Osteocyte (in vitro differentiated cells): ENCODE measurements around the gene TRIM2. TPM values are rescaled to one million over a fixed set of nuclear protein-coding genes. Genes with fewer than 3 reads are reported as not detected.

Experiments used
- DNase-seq: peaks from one replicate; pipeline ENCODE4 v3.0.0; 2021; ENCODE audit warnings: mixed read lengths; ENCODE audit not compliant: unreplicated experiment; ENCODE audit errors: extremely low spot score
- H3K27ac Mint-ChIP-seq: one replicate; pipeline ENCODE4 v1.8.0; 2021; ENCODE audit warnings: mild to moderate bottlenecking, mixed read lengths; ENCODE audit not compliant: unreplicated experiment
- H3K27me3 Mint-ChIP-seq: one replicate; pipeline ENCODE4 v1.8.0; 2021; ENCODE audit warnings: mixed read lengths; ENCODE audit not compliant: unreplicated experiment
- H3K36me3 Mint-ChIP-seq: one replicate; pipeline ENCODE4 v1.8.0; 2021; ENCODE audit warnings: mixed read lengths; ENCODE audit not compliant: unreplicated experiment
- H3K4me1 Mint-ChIP-seq: one replicate; pipeline ENCODE4 v1.8.0; 2021; ENCODE audit warnings: mixed read lengths; ENCODE audit not compliant: unreplicated experiment
- H3K4me3 Mint-ChIP-seq: one replicate; pipeline ENCODE4 v1.8.0; 2021; ENCODE audit warnings: mild to moderate bottlenecking, moderate library complexity, mixed read lengths; ENCODE audit not compliant: unreplicated experiment
- H3K9me3 Mint-ChIP-seq: one replicate; pipeline ENCODE4 v1.8.0; 2021; ENCODE audit warnings: mixed read lengths; ENCODE audit not compliant: unreplicated experiment
- CTCF ChIP-seq: fragments of 200-600 bp; sonication (generic); IDR thresholded peaks from 2 replicates; pipeline ENCODE4 v1.5.0; 2021; ENCODE audit warnings: antibody characterized with exemption, mild to moderate bottlenecking, moderate library complexity
- total RNA-seq: library from RNA; stranded (reverse); gene quantifications from 2 replicates; pipeline ENCODE4 v1.2.1, GENCODE V29; 2021

TRIM2 gene
- total RNA-seq, 1 donor from 2014 or later = 34.0 TPM

- peak; percentile 87 for DNase-seq
- Mint-ChIP-seq H3K4me1 (peaks cover 42% of the 10 kb centered on the region), H3K4me3 (peak overlapping the region; percentile 94), H3K9me3 (no peaks in the 10 kb centered on the region), H3K27me3 (no peaks in the 10 kb centered on the region), H3K36me3 (peaks cover 15% of the 10 kb centered on the region), H3K27ac (peak overlapping the region; percentile 99)
- TF ChIP-seq CTCF = no peak
Measured at GRCh38 chr4:153222707-153223426, 18.6 kb downstream of the TRIM2 start.

- no peak for TF ChIP-seq CTCF
- H3K9me3 Mint-ChIP-seq = no peaks in the 10 kb centered on the region
- no peak for DNase-seq
- H3K4me1 Mint-ChIP-seq = peaks cover 47% of the 10 kb centered on the region
- H3K36me3 Mint-ChIP-seq = peaks cover 15% of the 10 kb centered on the region
- H3K4me3 Mint-ChIP-seq = peak overlapping the region; percentile 94
- H3K27me3 Mint-ChIP-seq = no peaks in the 10 kb centered on the region
- H3K27ac Mint-ChIP-seq = peak overlapping the region; percentile 99
Measured at GRCh38 chr4:153223427-153223801, 19.2 kb downstream of the TRIM2 start.

- H3K27ac Mint-ChIP-seq = peak overlapping the region; percentile 99
- peak overlapping the region; percentile 94 for H3K4me3 Mint-ChIP-seq
- H3K4me1 Mint-ChIP-seq = peaks cover 52% of the 10 kb centered on the region
- no peaks in the 10 kb centered on the region for H3K27me3 Mint-ChIP-seq
- H3K9me3 Mint-ChIP-seq = no peaks in the 10 kb centered on the region
- no peak for DNase-seq
- H3K36me3 Mint-ChIP-seq = peaks cover 15% of the 10 kb centered on the region
- TF ChIP-seq CTCF = no peak
Measured at GRCh38 chr4:153223930-153224329, 19.7 kb downstream of the TRIM2 start.

GRCh38 chr4:153224474-153224873, 20.2 kb downstream of the TRIM2 start:
- H3K4me1 Mint-ChIP-seq = peaks cover 58% of the 10 kb centered on the region
- no peaks in the 10 kb centered on the region for H3K9me3 Mint-ChIP-seq
- peak overlapping the region; percentile 94 for H3K4me3 Mint-ChIP-seq
- H3K27me3 Mint-ChIP-seq = no peaks in the 10 kb centered on the region
- peak overlapping the region; percentile 99 for H3K27ac Mint-ChIP-seq
- no peak for DNase-seq
- TF ChIP-seq CTCF = no peak
- H3K36me3 Mint-ChIP-seq = peaks cover 15% of the 10 kb centered on the region

GRCh38 chr4:153227469-153228075, 23.3 kb downstream of the TRIM2 start:
- Mint-ChIP-seq H3K4me1 (peaks cover 54% of the 10 kb centered on the region), H3K27ac (peak overlapping the region; percentile 51), H3K27me3 (no peaks in the 10 kb centered on the region), H3K9me3 (no peaks in the 10 kb centered on the region), H3K36me3 (peaks cover 17% of the 10 kb centered on the region), H3K4me3 (no peak overlapping the region)
- no peak for DNase-seq
- no peak for TF ChIP-seq CTCF
